K562 (cell line): ENCODE measurements around the gene CSNK2A1. TPM values are rescaled to one million over a fixed set of nuclear protein-coding genes. Genes with fewer than 3 reads are reported as not detected.
A peak's percentile ranks its signal among the peaks of the same experiment; 100 is the strongest.

ENCODE experiments used
- ARID1B ChIP-seq: fragments of 450-650 bp; IDR thresholded peaks from 2 replicates; pipeline ENCODE4 v1.6.1; 2016; ENCODE audit warnings: antibody characterized with exemption, mild to moderate bottlenecking, inconsistent platforms
- CBX2 ChIP-seq: fragments of 200-600 bp; sonication (generic); IDR thresholded peaks from one replicate; pipeline ENCODE4 v1.6.1; 2012; ENCODE audit warnings: mild to moderate bottlenecking, low read length, inconsistent platforms; ENCODE audit not compliant: insufficient read depth, poor library complexity, severe bottlenecking
- DPF2 ChIP-seq: fragments of 450-650 bp; IDR thresholded peaks from 2 replicates; pipeline ENCODE4 v1.6.1; 2016
- FOSL1 ChIP-seq: fragments of 200-800 bp; sonication (Bioruptor generic); conservative IDR thresholded peaks from 2 replicates; pipeline ENCODE4 v1.6.1; 2016; ENCODE audit warnings: missing genetic modification characterization, missing compliant biosample characterization
- MAX ChIP-seq: sonication (generic); formaldehyde crosslinking; IDR thresholded peaks from 2 replicates; pipeline ENCODE4 v1.9.0; 2022; ENCODE audit warnings: mild to moderate bottlenecking, missing genetic modification reagents
- NR2C1 ChIP-seq, 2 experiments: fragments of 450-650 bp; IDR thresholded peaks; 2 replicates each; pipeline ENCODE4 v1.6.1; 2017; ENCODE audit warnings: mild to moderate bottlenecking in 2 of 2, antibody characterized with exemption in 1 of 2, inconsistent platforms in 1 of 2, missing compliant biosample characterization in 1 of 2, missing genetic modification characterization in 1 of 2
- POLR2AphosphoS2 ChIP-seq: IDR thresholded peaks from 2 replicates; pipeline ENCODE4 v1.6.1; 2012; ENCODE audit warnings: low read length, improper control_type of control experiment
- ZBTB34 ChIP-seq: fragments of 250-450 bp; sonication (Bioruptor Pico); IDR thresholded peaks from 2 replicates; pipeline ENCODE4 v1.8.0; 2021; ENCODE audit warnings: mild to moderate bottlenecking, moderate library complexity
- ZFPM2 ChIP-seq: fragments of 250-450 bp; sonication (Bioruptor Pico); IDR thresholded peaks from 2 replicates; pipeline ENCODE4 v1.5.1; 2022; ENCODE audit warnings: mild to moderate bottlenecking
- ZNF184 ChIP-seq: sonication (generic); formaldehyde crosslinking; IDR thresholded peaks from 2 replicates; pipeline ENCODE4 v1.5.0; 2020; ENCODE audit warnings: missing genetic modification reagents
- polyA plus RNA-seq, 8 experiments: library from polyadenylated mRNA; depleted of rRNA in 4 of 8; stranded (reverse) in 5 of 8; unstranded in 3 of 8; fragments of >200 nt; fragmentation: Nextera tagmentation in 2 of 8; fragmentation: Illumina TruSeq in 1 of 8; extraction: Ambion mirVana in 2 of 8; extraction: Trizol in 1 of 8; gene quantifications; 2 replicates each; pipeline versions ENCODE4 v1.2.1 to v1.2.3, GENCODE V29; 2011 to 2014; ENCODE audit warnings: inconsistent platforms in 1 of 8, missing spikeins in 1 of 8
- total RNA-seq, 7 experiments: library from RNA; depleted of rRNA in 6 of 7; stranded (reverse); fragments of >200 nt in 6 of 7; fragmentation: Illumina TruSeq in 2 of 7; extraction: Trizol in 2 of 7; gene quantifications; 2 replicates each; pipeline versions ENCODE4 v1.2.1 to v1.2.3, GENCODE V29; 2011 to 2021; ENCODE audit warnings: low replicate concordance in 1 of 7
- TF ChIP-seq, protein P1 (sequence below): fragments of 250-450 bp; sonication (Bioruptor Pico); IDR thresholded peaks from 2 replicates; pipeline ENCODE4 v1.5.0; 2020; ENCODE audit warnings: mild to moderate bottlenecking, borderline replicate concordance
- TF ChIP-seq, protein P2 (sequence below), 2 experiments: fragments of 450-650 bp in 1 of 2; sonication (generic) in 1 of 2; formaldehyde crosslinking in 1 of 2; IDR thresholded peaks in 1 of 2; conservative IDR thresholded peaks in 1 of 2; 2 replicates each; pipeline versions ENCODE4 v1.6.1 to v1.8.1; 2016 to 2023; ENCODE audit warnings: mild to moderate bottlenecking in 2 of 2, moderate library complexity in 2 of 2, inconsistent platforms in 1 of 2, missing genetic modification reagents in 1 of 2
- TF ChIP-seq, protein P3 (sequence below), 2 experiments: fragments of 450-650 bp; conservative IDR thresholded peaks; 2 replicates each; pipeline ENCODE4 v1.6.1; 2017; ENCODE audit warnings: mild to moderate bottlenecking in 2 of 2, moderate library complexity in 2 of 2
- TF ChIP-seq, protein P4 (sequence below): fragments of 250-450 bp; sonication (Bioruptor Pico); IDR thresholded peaks from 2 replicates; pipeline ENCODE4 v1.5.0; 2021

CSNK2A1 gene
- total and polyA plus RNA-seq, 9 of the 15 experiments (the other 6 are each of a cell fraction or from before 2014, with no cell fraction given): 71.0 to 251 (median 103) TPM

DNA sequence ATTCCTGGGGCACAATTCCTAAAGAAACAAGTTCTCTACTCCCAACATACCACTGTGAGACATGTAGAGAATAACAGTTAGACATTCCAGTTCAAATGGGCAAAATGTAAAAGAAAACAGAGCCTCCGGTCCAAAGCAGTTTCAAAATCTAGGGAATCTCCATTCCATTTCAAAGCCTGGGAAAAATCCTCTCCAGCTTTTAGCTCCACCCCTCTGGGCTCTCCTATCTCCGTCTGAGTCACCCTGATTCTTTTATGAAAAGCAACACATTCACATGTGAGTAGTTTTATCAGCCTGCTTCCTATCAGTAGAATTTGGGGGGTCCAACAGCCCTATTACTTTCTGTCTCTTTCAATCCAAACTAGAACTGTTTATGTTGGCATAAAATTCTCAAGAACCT lies 3.7 kb downstream of the CSNK2A1 start (continued):
- TF ChIP-seq, protein P1, sequence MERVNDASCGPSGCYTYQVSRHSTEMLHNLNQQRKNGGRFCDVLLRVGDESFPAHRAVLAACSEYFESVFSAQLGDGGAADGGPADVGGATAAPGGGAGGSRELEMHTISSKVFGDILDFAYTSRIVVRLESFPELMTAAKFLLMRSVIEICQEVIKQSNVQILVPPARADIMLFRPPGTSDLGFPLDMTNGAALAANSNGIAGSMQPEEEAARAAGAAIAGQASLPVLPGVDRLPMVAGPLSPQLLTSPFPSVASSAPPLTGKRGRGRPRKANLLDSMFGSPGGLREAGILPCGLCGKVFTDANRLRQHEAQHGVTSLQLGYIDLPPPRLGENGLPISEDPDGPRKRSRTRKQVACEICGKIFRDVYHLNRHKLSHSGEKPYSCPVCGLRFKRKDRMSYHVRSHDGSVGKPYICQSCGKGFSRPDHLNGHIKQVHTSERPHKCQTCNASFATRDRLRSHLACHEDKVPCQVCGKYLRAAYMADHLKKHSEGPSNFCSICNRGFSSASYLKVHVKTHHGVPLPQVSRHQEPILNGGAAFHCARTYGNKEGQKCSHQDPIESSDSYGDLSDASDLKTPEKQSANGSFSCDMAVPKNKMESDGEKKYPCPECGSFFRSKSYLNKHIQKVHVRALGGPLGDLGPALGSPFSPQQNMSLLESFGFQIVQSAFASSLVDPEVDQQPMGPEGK (CRISPR knock-in tag): no peak
- TF ChIP-seq POLR2AphosphoS2 (no peak), CBX2 (no peak), NR2C1 (IDR thresholded peaks at IDR 0.05) (no peak), NR2C1 (tag; IDR thresholded peaks at IDR 0.05) (no peak), ARID1B (0 out of 2 replicates have a peak, but pooled peaks have one; percentile 15), MAX (CRISPR knock-in tag) (no peak), DPF2 (peak; percentile 56; the same call in 1 of the 2 replicates), FOSL1 (peak; percentile 86), ZFPM2 (CRISPR knock-in tag) (no peak), ZBTB34 (CRISPR knock-in tag) (no peak), ZNF184 (CRISPR knock-in tag) (no peak)
- TF ChIP-seq, protein P2, sequence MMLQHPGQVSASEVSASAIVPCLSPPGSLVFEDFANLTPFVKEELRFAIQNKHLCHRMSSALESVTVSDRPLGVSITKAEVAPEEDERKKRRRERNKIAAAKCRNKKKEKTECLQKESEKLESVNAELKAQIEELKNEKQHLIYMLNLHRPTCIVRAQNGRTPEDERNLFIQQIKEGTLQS (IDR thresholded peaks at IDR 0.05): peak; percentile 59; the same call in 1 of the 2 replicates
- TF ChIP-seq, protein P2 (CRISPR knock-in tag; conservative IDR thresholded peaks at IDR 0.05): no peak
- TF ChIP-seq, protein P3, sequence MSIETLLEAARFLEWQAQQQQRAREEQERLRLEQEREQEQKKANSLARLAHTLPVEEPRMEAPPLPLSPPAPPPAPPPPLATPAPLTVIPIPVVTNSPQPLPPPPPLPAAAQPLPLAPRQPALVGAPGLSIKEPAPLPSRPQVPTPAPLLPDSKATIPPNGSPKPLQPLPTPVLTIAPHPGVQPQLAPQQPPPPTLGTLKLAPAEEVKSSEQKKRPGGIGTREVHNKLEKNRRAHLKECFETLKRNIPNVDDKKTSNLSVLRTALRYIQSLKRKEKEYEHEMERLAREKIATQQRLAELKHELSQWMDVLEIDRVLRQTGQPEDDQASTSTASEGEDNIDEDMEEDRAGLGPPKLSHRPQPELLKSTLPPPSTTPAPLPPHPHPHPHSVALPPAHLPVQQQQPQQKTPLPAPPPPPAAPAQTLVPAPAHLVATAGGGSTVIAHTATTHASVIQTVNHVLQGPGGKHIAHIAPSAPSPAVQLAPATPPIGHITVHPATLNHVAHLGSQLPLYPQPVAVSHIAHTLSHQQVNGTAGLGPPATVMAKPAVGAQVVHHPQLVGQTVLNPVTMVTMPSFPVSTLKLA (conservative IDR thresholded peaks at IDR 0.05): peak in 1 of 2 experiments; percentile 37; a peak in 1 of 4 replicates
- TF ChIP-seq, protein P4, sequence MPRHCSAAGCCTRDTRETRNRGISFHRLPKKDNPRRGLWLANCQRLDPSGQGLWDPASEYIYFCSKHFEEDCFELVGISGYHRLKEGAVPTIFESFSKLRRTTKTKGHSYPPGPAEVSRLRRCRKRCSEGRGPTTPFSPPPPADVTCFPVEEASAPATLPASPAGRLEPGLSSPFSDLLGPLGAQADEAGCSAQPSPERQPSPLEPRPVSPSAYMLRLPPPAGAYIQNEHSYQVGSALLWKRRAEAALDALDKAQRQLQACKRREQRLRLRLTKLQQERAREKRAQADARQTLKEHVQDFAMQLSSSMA (CRISPR knock-in tag): no peak
